IPS DF 4.7 (cell line): ENCODE measurements around the gene SH2D4B.

ENCODE experiments used
- DNase-seq: peaks from one replicate; pipeline ENCODE4 v3.0.0-alpha.2; 2013; ENCODE audit warnings: low spot score; ENCODE audit errors: extremely low read depth

Gene SH2D4B

GRCh38 chr10:80537736-80538480 lies at the start of gene SH2D4B:
Gene SH2D4B, plus strand, starts transcription at chr10:80537902. Its CDS starts 430 bp downstream, at chr10:80538332.
- no peak for DNase-seq

- no peak for DNase-seq
Measured at GRCh38 chr10:80488539-80489066, 49.1 kb upstream of the SH2D4B start.

- no peak for DNase-seq
Measured at GRCh38 chr10:80489371-80490112, 48.2 kb upstream of the SH2D4B start.

- no peak for DNase-seq
Measured at GRCh38 chr10:80491251-80492102, 46.2 kb upstream of the SH2D4B start.

- DNase-seq, result no peak
Measured at GRCh38 chr10:80492848-80493521, 44.7 kb upstream of the SH2D4B start.

GRCh38 chr10:80493522-80494051 lies 44.1 kb upstream of the SH2D4B start:
- no peak for DNase-seq

GRCh38 chr10:80496555-80497172 lies 41.0 kb upstream of the SH2D4B start:
- no peak for DNase-seq

- no peak for DNase-seq
Measured at GRCh38 chr10:80497187-80498077, 40.3 kb upstream of the SH2D4B start.

GRCh38 chr10:80498078-80498832 lies 39.4 kb upstream of the SH2D4B start:
- no peak for DNase-seq

- DNase-seq, result no peak
Measured at GRCh38 chr10:80498833-80499741, 38.6 kb upstream of the SH2D4B start.

GRCh38 chr10:80500572-80501380 lies 36.9 kb upstream of the SH2D4B start:
- no peak for DNase-seq

GRCh38 chr10:80501381-80501912 lies 36.3 kb upstream of the SH2D4B start:
- DNase-seq, result no peak

- no peak for DNase-seq
Measured at GRCh38 chr10:80501913-80502521, 35.7 kb upstream of the SH2D4B start.

GRCh38 chr10:80502621-80503583 lies 34.8 kb upstream of the SH2D4B start:
- DNase-seq, result no peak
